ENCODE measurements around the gene PIGR. TPM values are rescaled to one million over a fixed set of nuclear protein-coding genes. Genes with fewer than 3 reads are reported as not detected.
A peak's percentile ranks its signal among the peaks of the same experiment; 100 is the strongest.

The PIGR gene
- total and polyA plus RNA-seq, 9 of the 15 experiments (the other 6 are each of a cell fraction or from before 2014, with no cell fraction given) = 0.01 to 1.5 (median 0.03) TPM; not detected in 4

- TF ChIP-seq FOXJ2 (tag; IDR thresholded peaks at IDR 0.05) (no peak), PBX2 (CRISPR knock-in tag; IDR thresholded peaks at IDR 0.05; ENCODE audit: low read depth) (no peak), PBX2 (tag; conservative IDR thresholded peaks at IDR 0.05; ENCODE audit: low read depth) (no peak), ZNF212 (CRISPR knock-in tag; IDR thresholded peaks at IDR 0.05) (no peak), KDM5B (IDR thresholded peaks at IDR 0.05; ENCODE audit: insufficient replicate concordance, low read depth, low read length) (no peak), TBL1XR1 (IDR thresholded peaks at IDR 0.05; ENCODE audit: low read length in 2 of 2) (no peak), TCF7 (IDR thresholded peaks at IDR 0.05; ENCODE audit: borderline replicate concordance) (no peak), ZNF316 (IDR thresholded peaks at IDR 0.05) (no peak), RBM39 (optimal IDR thresholded peaks at IDR 0.05; ENCODE audit: low read depth, low read length) (no peak), ZNF512 (tag; IDR thresholded peaks at IDR 0.05) (no peak), BACH1 (tag; IDR thresholded peaks at IDR 0.05) (no peak), PHTF2 (CRISPR knock-in tag; IDR thresholded peaks at IDR 0.05) (no peak), ELF2 (CRISPR knock-in tag; IDR thresholded peaks at IDR 0.05) (no peak), HDAC2 (IDR thresholded peaks at IDR 0.05) (no peak), SAFB (IDR thresholded peaks at IDR 0.05; ENCODE audit: borderline replicate concordance, low read depth, low read length) (no peak), EP300 (IDR thresholded peaks at IDR 0.05; ENCODE audit: low read length) (no peak), FOXA3 (CRISPR knock-in tag; conservative IDR thresholded peaks at IDR 0.05 in 1 of 2, IDR thresholded peaks at IDR 0.05 in 1 of 2) (no peak), CBX3 (IDR thresholded peaks at IDR 0.05; ENCODE audit: borderline replicate concordance in 1 of 2, low read length in 2 of 2) (no peak), NCOR1 (IDR thresholded peaks at IDR 0.05) (no peak)
- TF ChIP-seq, protein P1, sequence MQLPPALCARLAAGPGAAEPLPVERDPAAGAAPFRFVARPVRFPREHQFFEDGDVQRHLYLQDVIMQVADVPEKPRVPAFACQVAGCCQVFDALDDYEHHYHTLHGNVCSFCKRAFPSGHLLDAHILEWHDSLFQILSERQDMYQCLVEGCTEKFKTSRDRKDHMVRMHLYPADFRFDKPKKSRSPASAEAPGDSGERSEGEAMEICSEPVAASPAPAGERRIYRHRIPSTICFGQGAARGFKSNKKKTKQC (CRISPR knock-in tag; IDR thresholded peaks at IDR 0.05) = no peak; the same call in 1 of the 2 replicates
- TF ChIP-seq, protein P2, sequence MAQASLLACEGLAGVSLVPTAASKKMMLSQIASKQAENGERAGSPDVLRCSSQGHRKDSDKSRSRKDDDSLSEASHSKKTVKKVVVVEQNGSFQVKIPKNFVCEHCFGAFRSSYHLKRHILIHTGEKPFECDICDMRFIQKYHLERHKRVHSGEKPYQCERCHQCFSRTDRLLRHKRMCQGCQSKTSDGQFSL (CRISPR knock-in tag; IDR thresholded peaks at IDR 0.05) = peak; percentile 84
- TF ChIP-seq, protein P2 (tag; IDR thresholded peaks at IDR 0.05) = no peak
- TF ChIP-seq, protein P3, sequence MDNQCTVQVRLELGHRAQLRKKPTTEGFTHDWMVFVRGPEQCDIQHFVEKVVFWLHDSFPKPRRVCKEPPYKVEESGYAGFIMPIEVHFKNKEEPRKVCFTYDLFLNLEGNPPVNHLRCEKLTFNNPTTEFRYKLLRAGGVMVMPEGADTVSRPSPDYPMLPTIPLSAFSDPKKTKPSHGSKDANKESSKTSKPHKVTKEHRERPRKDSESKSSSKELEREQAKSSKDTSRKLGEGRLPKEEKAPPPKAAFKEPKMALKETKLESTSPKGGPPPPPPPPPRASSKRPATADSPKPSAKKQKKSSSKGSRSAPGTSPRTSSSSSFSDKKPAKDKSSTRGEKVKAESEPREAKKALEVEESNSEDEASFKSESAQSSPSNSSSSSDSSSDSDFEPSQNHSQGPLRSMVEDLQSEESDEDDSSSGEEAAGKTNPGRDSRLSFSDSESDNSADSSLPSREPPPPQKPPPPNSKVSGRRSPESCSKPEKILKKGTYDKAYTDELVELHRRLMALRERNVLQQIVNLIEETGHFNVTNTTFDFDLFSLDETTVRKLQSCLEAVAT (IDR thresholded peaks at IDR 0.05) = no peak
These were observed 38.8 kb downstream of the PIGR start (continued) for GRCh38 chr1:206907304-206907991.
